OCI-LY7 (cell line): ENCODE measurements around the gene ATP1B2.

ENCODE experiments used
- EZH2phosphoT487 ChIP-seq: fragments of 200-600 bp; sonication (generic); IDR thresholded peaks from 2 replicates; pipeline ENCODE4 v1.6.1; 2018; ENCODE audit warnings: low read depth, borderline replicate concordance, mild to moderate bottlenecking, mixed run types, antibody characterized with exemption, low read length, moderate library complexity, mixed read lengths
- TF ChIP-seq, protein P1 (sequence below): fragments of 200-600 bp; sonication (generic); conservative IDR thresholded peaks from 2 replicates; pipeline ENCODE4 v1.5.1; 2014; ENCODE audit warnings: mild to moderate bottlenecking, antibody characterized with exemption, low read length, moderate library complexity, mixed read lengths

DNA sequence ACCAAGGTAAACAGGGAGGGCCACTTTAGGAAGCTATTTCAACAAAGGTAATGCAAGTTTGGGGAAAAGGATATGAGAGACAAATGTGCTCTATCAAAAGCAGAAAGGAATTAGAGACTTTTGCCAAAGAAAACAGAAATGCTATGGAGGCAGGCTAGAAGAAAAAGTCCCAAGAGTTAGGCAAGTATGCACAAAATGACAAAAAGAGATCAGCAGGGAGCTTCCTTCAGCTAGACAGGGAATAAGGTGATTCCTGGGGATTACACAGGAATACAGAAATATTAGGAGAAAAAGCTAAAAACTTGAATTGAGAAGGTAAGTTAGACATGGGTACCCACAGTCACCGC is 38.5 kb upstream of the ATP1B2 start:
- TF ChIP-seq, protein P1, sequence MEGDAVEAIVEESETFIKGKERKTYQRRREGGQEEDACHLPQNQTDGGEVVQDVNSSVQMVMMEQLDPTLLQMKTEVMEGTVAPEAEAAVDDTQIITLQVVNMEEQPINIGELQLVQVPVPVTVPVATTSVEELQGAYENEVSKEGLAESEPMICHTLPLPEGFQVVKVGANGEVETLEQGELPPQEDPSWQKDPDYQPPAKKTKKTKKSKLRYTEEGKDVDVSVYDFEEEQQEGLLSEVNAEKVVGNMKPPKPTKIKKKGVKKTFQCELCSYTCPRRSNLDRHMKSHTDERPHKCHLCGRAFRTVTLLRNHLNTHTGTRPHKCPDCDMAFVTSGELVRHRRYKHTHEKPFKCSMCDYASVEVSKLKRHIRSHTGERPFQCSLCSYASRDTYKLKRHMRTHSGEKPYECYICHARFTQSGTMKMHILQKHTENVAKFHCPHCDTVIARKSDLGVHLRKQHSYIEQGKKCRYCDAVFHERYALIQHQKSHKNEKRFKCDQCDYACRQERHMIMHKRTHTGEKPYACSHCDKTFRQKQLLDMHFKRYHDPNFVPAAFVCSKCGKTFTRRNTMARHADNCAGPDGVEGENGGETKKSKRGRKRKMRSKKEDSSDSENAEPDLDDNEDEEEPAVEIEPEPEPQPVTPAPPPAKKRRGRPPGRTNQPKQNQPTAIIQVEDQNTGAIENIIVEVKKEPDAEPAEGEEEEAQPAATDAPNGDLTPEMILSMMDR: no peak
- TF ChIP-seq EZH2phosphoT487: no peak
